Measurements from ENCODE around the gene NAALADL2.

DNA sequence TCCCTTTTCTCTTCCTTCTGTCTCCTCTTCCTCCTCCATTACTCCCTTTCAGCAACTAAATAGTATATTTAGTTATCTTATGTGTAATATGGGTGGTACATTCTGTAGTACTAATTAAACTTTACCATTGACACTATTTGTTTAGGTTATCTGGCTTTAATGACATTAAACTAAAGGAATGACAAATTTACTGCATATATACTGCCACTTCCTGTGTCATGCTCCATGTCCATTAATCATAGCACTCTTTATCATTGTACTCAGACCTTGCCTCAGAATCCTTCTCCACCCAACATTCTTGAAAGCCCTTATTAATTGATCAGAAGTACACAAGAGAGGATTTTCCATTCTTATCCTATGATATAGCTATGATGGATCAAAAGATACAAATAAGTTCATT lies 244.2 kb downstream of the NAALADL2 start:
- TF ChIP-seq, protein P1, sequence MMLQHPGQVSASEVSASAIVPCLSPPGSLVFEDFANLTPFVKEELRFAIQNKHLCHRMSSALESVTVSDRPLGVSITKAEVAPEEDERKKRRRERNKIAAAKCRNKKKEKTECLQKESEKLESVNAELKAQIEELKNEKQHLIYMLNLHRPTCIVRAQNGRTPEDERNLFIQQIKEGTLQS (IDR thresholded peaks at IDR 0.05; ENCODE audit: insufficient read depth, low read depth, low read length): no peak
- TF ChIP-seq POLR2A (IDR thresholded peaks at IDR 0.05; ENCODE audit: control extremely low read depth in 1 of 2, low read depth in 2 of 2, low read length in 2 of 2): no peak
- no peak for TF ChIP-seq KDM5A (IDR thresholded peaks at IDR 0.05; ENCODE audit: low read length)
